Heart right ventricle (tissue), 16 donors: ENCODE data around the gene NAT8L. TPM values are rescaled to one million over a fixed set of nuclear protein-coding genes. Genes with fewer than 3 reads are reported as not detected.

Experiments
- ATAC-seq, 8 donors: fragments of 200-7000 bp; cut with Tn5 transposase; one replicate each; pipeline ENCODE4 v1.9.1; 2020; ENCODE audit warnings: mild to moderate bottlenecking in 8 of 8, moderate library complexity in 8 of 8, moderate number of reproducible peaks in 1 of 8
- DNase-seq, 2 donors: peaks; one replicate each; pipeline ENCODE4 v3.0.0-alpha.2; 2020
- H3K27ac ChIP-seq, 10 donors: fragments of 200-600 bp; sonication (generic) in 2 of 10; one replicate each; pipeline versions ENCODE4 v1.5.0 to v1.8.0; 2020 to 2022; ENCODE audit warnings: mild to moderate bottlenecking in 3 of 10
- H3K27me3 ChIP-seq, 7 donors: fragments of 200-600 bp; one replicate each; pipeline ENCODE4 v1.8.0; 2021 to 2022; ENCODE audit warnings: mild to moderate bottlenecking in 2 of 7
- H3K36me3 ChIP-seq, 9 donors: fragments of 200-600 bp; sonication (generic) in 1 of 9; one replicate each; pipeline versions ENCODE4 v1.5.0 to v1.8.0; 2020 to 2022; ENCODE audit warnings: mild to moderate bottlenecking in 2 of 9
- H3K4me1 ChIP-seq, 9 donors: fragments of 200-600 bp; sonication (generic) in 1 of 9; one replicate each; pipeline versions ENCODE4 v1.5.0 to v1.8.0; 2020 to 2022; ENCODE audit warnings: mild to moderate bottlenecking in 4 of 9
- H3K4me3 ChIP-seq, 10 donors: fragments of 200-600 bp; sonication (generic) in 2 of 10; one replicate each; pipeline versions ENCODE4 v1.5.0 to v1.8.0; 2020 to 2022; ENCODE audit warnings: mild to moderate bottlenecking in 7 of 10, moderate library complexity in 2 of 10
- H3K9me3 ChIP-seq, 11 donors: fragments of 200-600 bp in 10 of 11; sonication (generic) in 2 of 11; one replicate each; pipeline versions ENCODE4 v1.5.0 to v1.8.0; 2013 to 2022; ENCODE audit warnings: mild to moderate bottlenecking in 2 of 11, control low read depth in 1 of 11, moderate library complexity in 1 of 11
- CTCF ChIP-seq, 9 donors: fragments of 200-600 bp; sonication (generic) in 2 of 9; IDR thresholded peaks; one replicate each; pipeline versions ENCODE4 v1.5.0 to v1.8.0; 2021 to 2022; ENCODE audit warnings: antibody characterized with exemption in 9 of 9, mild to moderate bottlenecking in 5 of 9, moderate library complexity in 1 of 9
- WGBS, 2 donors: extraction: QIAGEN DNeasy Blood & Tissue Kit; methylation state at CpG; one replicate each; pipeline ENCODE4 v1.1.7; 2013; ENCODE audit warnings: inconsistent platforms in 1 of 2; 5-methylcytosine and 5-hydroxymethylcytosine counted together
- intact Hi-C, 10 donors: fragments of 100-400 bp; cut with DNase I; formaldehyde crosslinking; loops; one replicate each; pipeline versions ENCODE4 v1.11.1 to v1.14.2; 2022
- polyA plus RNA-seq, 2 donors: library from polyadenylated mRNA; stranded (reverse); fragments of 200-250 nt; gene quantifications; one replicate each; pipeline ENCODE4 v1.2.3, GENCODE V29; 2013
- total RNA-seq, 10 donors: library from RNA; stranded (reverse); fragmentation: NEBNext Ultra II Directional in 3 of 10; extraction: Animal tissue kit (Norgen Biotek cat#: 25700) in 3 of 10; gene quantifications; one replicate each; pipeline versions ENCODE4 v1.2.1 to v1.2.4, GENCODE V29; 2021 to 2023
- donor health status: Arrhythmogenic right ventricular cardiomyopathy.
- donor health status: ischemic (EF 13 %, LVEDD 7.1; RV severe dilation, severe dysfunction).
- donor health status: healthy with polysubstance abuse.
- donor health status: DM: no; HTN: yes; CAD: no.
- donor health status: DM: no; HTN: no; CAD: no.
- donor health status: ischemic (EF 25% LVEDD 6.9; RV normal size, moderate dysfunction).
- donor health status: ischemic (EF 25% LVEDD 5.7; RV mildly dilated, moderate dysfunction).
- donor health status: healthy.
- donor health status: DM: yes; HTN: yes; CAD: no.
- donor health status: Ischemic cardiomyopathy.
- donor health status: ischemic (EF 35%, LVEDD 5.7; RV mildly dilated, moderate dysfunction).
- donor health status: nonischemic (EF 11% LVEDD 7.7; RV severe dilation, severe dysfunction).
- donor health status: DM: yes; HTN: yes; CAD: no.
- donor health status: PGD.
- donor health status: ischemic (EF 29% LVEDD 5.4; RV normal size, mild dysfunction).
- donor health status: nonischemic (EF 23%, LVEDD 6.1; RV moderate dilation, normal function).

Gene NAT8L
- total and polyA plus RNA-seq, 12 donors = 0.12 to 1.4 (median 0.37) TPM

GRCh38 chr4:2047031-2047660, 12.0 kb upstream of the NAT8L start:
- 38 to 39% methylated on average over 55 to 57 of the region's 57 CpGs for whole genome bisulfite sequencing, 2 donors
- H3K9me3 ChIP-seq = peaks cover 0 to 4% (median 0%) of the 10 kb centered on the region in 11 donors
- H3K4me3 ChIP-seq = no peak overlapping the region
- no peak for TF ChIP-seq CTCF (IDR thresholded peaks at IDR 0.05)
- intact Hi-C loops = no loop called here
- H3K27ac ChIP-seq = no peak overlapping the region
- no peak for ATAC-seq
- H3K36me3 ChIP-seq = no peaks in the 10 kb centered on the region
- peaks cover 4 to 74% (median 60%) of the 10 kb centered on the region in 7 donors for H3K27me3 ChIP-seq
- DNase-seq = no peak
- H3K4me1 ChIP-seq = peaks cover 0 to 7% (median 5%) of the 10 kb centered on the region in 9 donors

GRCh38 chr4:2047781-2048581, 11.1 kb upstream of the NAT8L start:
- peaks cover 0 to 4% (median 0%) of the 10 kb centered on the region in 11 donors for H3K9me3 ChIP-seq
- H3K27ac ChIP-seq = no peak overlapping the region
- no peaks in the 10 kb centered on the region for H3K4me1 ChIP-seq
- WGBS, 2 donors = 82 to 91% methylated on average over 25 of the region's 25 CpGs
- no peak overlapping the region for H3K4me3 ChIP-seq
- H3K27me3 ChIP-seq = peaks cover 0 to 74% (median 61%) of the 10 kb centered on the region in 7 donors
- no peak for TF ChIP-seq CTCF (IDR thresholded peaks at IDR 0.05)
- ATAC-seq (no peak), DNase-seq (no peak)
- no peaks in the 10 kb centered on the region for H3K36me3 ChIP-seq
- intact Hi-C loops = no loop called here

DNA sequence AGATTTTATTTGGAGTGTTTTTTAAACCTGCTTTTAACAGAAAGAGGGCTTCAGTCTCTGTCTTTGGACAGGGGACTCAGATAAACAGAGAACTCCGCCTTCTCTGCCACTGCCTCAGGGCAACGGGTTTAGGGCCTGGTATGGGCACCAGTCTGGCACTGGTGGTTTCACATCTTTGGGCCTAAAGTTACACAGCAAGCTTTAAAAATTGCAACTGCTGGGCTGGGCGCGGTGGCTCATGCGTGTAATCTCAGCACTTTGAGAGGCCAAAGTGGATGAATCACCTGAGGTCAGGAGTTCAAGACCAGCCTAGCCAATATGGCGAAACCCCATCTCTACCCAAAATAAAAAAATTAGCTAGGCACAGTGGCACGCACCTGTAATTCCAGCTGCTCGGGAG, 10.3 kb upstream of the NAT8L start:
- intact Hi-C loops = no loop called here
- peaks cover 0 to 75% (median 63%) of the 10 kb centered on the region in 7 donors for H3K27me3 ChIP-seq
- H3K4me1 ChIP-seq = no peaks in the 10 kb centered on the region
- H3K9me3 ChIP-seq = peaks cover 0 to 4% (median 0%) of the 10 kb centered on the region in 11 donors
- no peak for TF ChIP-seq CTCF (IDR thresholded peaks at IDR 0.05)
- H3K4me3 ChIP-seq = no peak overlapping the region
- H3K27ac ChIP-seq = no peak overlapping the region
- no peak for ATAC-seq
- no peak for DNase-seq
- H3K36me3 ChIP-seq = no peaks in the 10 kb centered on the region
- WGBS, 2 donors = 90 to 95% methylated on average over 8 of the region's 8 CpGs

DNA sequence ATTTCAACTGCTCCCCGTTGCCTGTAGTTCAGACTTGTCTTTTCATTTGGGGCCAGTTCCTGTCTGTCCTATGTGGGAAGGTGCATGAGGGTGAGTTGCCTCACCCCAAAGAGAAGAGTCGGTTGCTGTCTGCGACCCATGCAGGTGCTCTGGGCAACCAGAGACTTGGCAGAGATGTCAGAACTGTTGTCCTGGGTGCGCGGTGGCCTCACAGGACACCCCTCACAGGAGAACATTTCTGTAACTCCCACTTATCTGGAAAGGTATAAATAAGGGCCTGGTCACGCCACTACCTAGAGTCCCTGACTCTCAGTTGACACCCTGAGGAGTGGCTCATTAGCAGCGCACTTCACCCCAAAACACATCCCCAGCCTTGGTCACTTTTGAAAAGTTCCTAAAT, 9.7 kb upstream of the NAT8L start:
- TF ChIP-seq CTCF (IDR thresholded peaks at IDR 0.05) = no peak
- WGBS, 2 donors = 92 to 93% methylated on average over 7 of the region's 7 CpGs
- intact Hi-C loops = no loop called here

More for the DNA sequence above, 9.7 kb upstream of the NAT8L start:
- no peaks in the 10 kb centered on the region for H3K36me3 ChIP-seq
- ATAC-seq = no peak
- no peak for DNase-seq
- no peak overlapping the region for H3K27ac ChIP-seq
- peaks cover 0 to 76% (median 64%) of the 10 kb centered on the region in 7 donors for H3K27me3 ChIP-seq
- H3K4me1 ChIP-seq = no peaks in the 10 kb centered on the region
- H3K4me3 ChIP-seq = no peak overlapping the region
- peaks cover 0 to 4% (median 0%) of the 10 kb centered on the region in 11 donors for H3K9me3 ChIP-seq
